H7 (cell line): Measurements from ENCODE around the gene PARP15. TPM values are rescaled to one million over a fixed set of nuclear protein-coding genes. Genes with fewer than 3 reads are reported as not detected.
"Not testable (repeated sequence)": the region's sequence is repeated elsewhere in the genome, so short reads cannot be mapped to it uniquely, and the experiment has no call there.

ENCODE experiments used
- DNase-seq: peaks from one replicate; pipeline ENCODE4 v3.0.0; 2012
- H3K27me3 ChIP-seq: 2 replicates; pipeline ENCODE4 v1.6.0; 2011; ENCODE audit warnings: mild to moderate bottlenecking, low read length; ENCODE audit not compliant: control insufficient read depth, insufficient read depth
- H3K36me3 ChIP-seq: replicated peaks from 2 replicates; pipeline ENCODE4 v1.5.1; 2011; ENCODE audit warnings: low read length; ENCODE audit not compliant: control insufficient read depth, insufficient read depth
- H3K4me3 ChIP-seq: 2 replicates; pipeline ENCODE4 v1.5.1; 2011; ENCODE audit warnings: low read depth, mild to moderate bottlenecking, control low read depth, low read length, moderate library complexity; ENCODE audit not compliant: insufficient read depth
- total RNA-seq: library from RNA; depleted of rRNA; stranded (reverse); fragments of >200 nt; shearing (Covaris generic); gene quantifications from 2 replicates; pipeline ENCODE4 v1.2.3, GENCODE V29; 2014; rRNA removed

Gene PARP15
- total RNA-seq, 1 experiment from 2014 or later, result not detected

GRCh38 chr3:122679882-122680474 lies 102.5 kb downstream of the PARP15 start:
- peak; percentile 16 for DNase-seq
- Histone ChIP-seq H3K27me3 (peaks cover 4% of the 10 kb centered on the region), H3K36me3 (no peaks in the 10 kb centered on the region), H3K4me3 (peak overlapping the region; percentile 71)

GRCh38 chr3:122680475-122681283 lies 103.2 kb downstream of the PARP15 start, which contains the start of gene PARP14:
Gene PARP14 (plus strand): TSS chr3:122680839. CDS start chr3:122680884, 45 bp downstream.
- Histone ChIP-seq H3K4me3 (peak within 1 kb of the TSS; percentile 71), H3K27me3 (peaks cover 4% of the 10 kb centered on the region), H3K36me3 (no peaks in the 10 kb centered on the region)
- DNase-seq, result peak; percentile 76

- H3K4me3 ChIP-seq, result peak overlapping the region; percentile 71
- H3K36me3 ChIP-seq, result no peaks in the 10 kb centered on the region
- H3K27me3 ChIP-seq, result peaks cover 4% of the 10 kb centered on the region
- DNase-seq, result peak; percentile 16
Measured at GRCh38 chr3:122681284-122681973, 104.0 kb downstream of the PARP15 start.

GRCh38 chr3:122681974-122682409 lies 104.5 kb downstream of the PARP15 start:
- no peak for DNase-seq
- no peak overlapping the region for H3K4me3 ChIP-seq
- no peaks in the 10 kb centered on the region for H3K36me3 ChIP-seq
- H3K27me3 ChIP-seq, result peaks cover 4% of the 10 kb centered on the region

- not testable (repeated sequence) for H3K36me3 ChIP-seq, H3K27me3 ChIP-seq, DNase-seq, H3K4me3 ChIP-seq
Measured at GRCh38 chr3:122682778-122683411, 105.4 kb downstream of the PARP15 start.

GRCh38 chr3:122687298-122687697 lies 109.8 kb downstream of the PARP15 start:
- Histone ChIP-seq H3K36me3 (no peaks in the 10 kb centered on the region), H3K4me3 (no peak overlapping the region), H3K27me3 (no peaks in the 10 kb centered on the region)
- no peak for DNase-seq

Other genes with a start within 250 kb of the PARP15 start
- gene MIX23, start 194.4 kb upstream of the PARP15 start, total RNA-seq, result 36.6 and 39.4 TPM in 2 replicates
- 59.3 and 82.0 TPM in 2 replicates for gene FAM162A, start 193.5 kb upstream of the PARP15 start, total RNA-seq
- 1.1 and 1.2 TPM in 2 replicates for gene WDR5B, start 161.6 kb upstream of the PARP15 start, total RNA-seq
- gene KPNA1, start 62.7 kb upstream of the PARP15 start, total RNA-seq, result 20.4 and 34.1 TPM in 2 replicates
- gene PARP9, start 13.3 kb upstream of the PARP15 start, total RNA-seq, result 1.1 TPM in 2 replicates
- 1.9 and 2.0 TPM in 2 replicates for gene DTX3L, start 13.3 kb upstream of the PARP15 start, total RNA-seq
- 5.6 and 8.5 TPM in 2 replicates for gene PARP14, start 103.2 kb downstream of the PARP15 start, total RNA-seq
- 9.2 and 12.2 TPM in 2 replicates for gene HSPBAP1, start 216.2 kb downstream of the PARP15 start, total RNA-seq
- 8.4 and 10.0 TPM in 2 replicates for gene SLC49A4, start 217.4 kb downstream of the PARP15 start, total RNA-seq